SK-N-MC (cell line): ENCODE measurements around the gene BHLHE23.

Experiments
- EZH2 ChIP-seq: fragments of 200-600 bp; sonication (generic); IDR thresholded peaks from one replicate; pipeline ENCODE4 v1.6.1; 2017; ENCODE audit warnings: antibody characterized with exemption
- FOXP2 ChIP-seq: optimal IDR thresholded peaks from 2 replicates; pipeline ENCODE3; 2011; ENCODE audit warnings: mild to moderate bottlenecking, moderate library complexity; ENCODE audit not compliant: insufficient read depth; ENCODE audit errors: extremely low read length, control extremely low read depth
- POLR2AphosphoS5 ChIP-seq: IDR thresholded peaks from 2 replicates; pipeline ENCODE4 v1.6.1; 2012; ENCODE audit warnings: mild to moderate bottlenecking, low read depth, low read length, borderline replicate concordance

GRCh38 chr20:62966212-62967148, 40.3 kb downstream of the BHLHE23 start:
- TF ChIP-seq POLR2AphosphoS5 = no peak
- TF ChIP-seq EZH2 = no peak
- no peak for TF ChIP-seq FOXP2
